Raji (cell line): ENCODE data around the gene SLFN12L.

Experiments used
- POLR2A ChIP-seq: IDR thresholded peaks from 2 replicates; pipeline ENCODE4 v1.6.1; 2011; ENCODE audit warnings: low read depth, low read length, control low read depth; ENCODE audit not compliant: insufficient read depth

The SLFN12L gene

DNA sequence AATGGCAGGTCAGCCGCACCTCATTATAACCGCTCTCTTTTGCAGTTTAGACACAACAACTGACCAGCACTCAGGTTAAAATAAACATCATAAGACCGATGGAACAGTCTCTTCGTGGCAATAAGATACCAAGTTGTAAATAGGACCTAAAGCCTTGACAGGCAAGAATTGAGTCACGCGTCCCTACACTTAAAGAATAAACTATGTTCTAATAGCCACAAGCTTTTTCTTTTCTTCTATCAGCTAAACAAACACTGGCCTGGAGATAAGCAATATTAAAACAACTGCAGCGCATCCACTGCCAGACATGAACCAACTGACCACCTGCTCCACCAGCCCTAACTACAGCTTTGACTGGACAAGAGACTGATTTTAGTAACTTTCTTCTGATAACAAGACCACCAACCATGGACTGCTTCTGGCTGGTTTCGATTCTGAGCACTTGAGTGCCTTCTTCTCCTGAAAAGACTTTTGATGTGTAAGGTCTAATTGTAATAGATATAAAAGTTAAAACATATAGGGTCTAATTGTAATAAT, 17.5 kb downstream of the SLFN12L start:
- TF ChIP-seq POLR2A = no peak

DNA sequence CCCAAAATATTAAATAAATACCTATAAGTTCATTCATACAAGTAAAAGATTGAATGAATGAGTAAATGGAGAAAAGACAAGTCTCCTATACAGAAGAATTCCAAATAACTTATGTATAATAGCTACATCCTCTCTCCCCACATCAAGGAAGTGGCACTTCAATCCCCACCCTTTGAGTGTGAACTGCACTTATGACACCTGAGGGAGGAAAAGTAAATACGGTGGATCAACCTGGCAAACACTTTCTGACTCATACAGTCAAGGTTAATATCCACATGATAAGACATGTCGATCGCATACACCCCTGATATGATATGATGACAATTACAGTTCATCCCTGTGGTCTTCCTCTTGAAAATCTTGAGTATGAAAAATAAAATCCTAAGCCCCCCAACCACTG, 18.0 kb downstream of the SLFN12L start:
- TF ChIP-seq POLR2A = no peak

DNA sequence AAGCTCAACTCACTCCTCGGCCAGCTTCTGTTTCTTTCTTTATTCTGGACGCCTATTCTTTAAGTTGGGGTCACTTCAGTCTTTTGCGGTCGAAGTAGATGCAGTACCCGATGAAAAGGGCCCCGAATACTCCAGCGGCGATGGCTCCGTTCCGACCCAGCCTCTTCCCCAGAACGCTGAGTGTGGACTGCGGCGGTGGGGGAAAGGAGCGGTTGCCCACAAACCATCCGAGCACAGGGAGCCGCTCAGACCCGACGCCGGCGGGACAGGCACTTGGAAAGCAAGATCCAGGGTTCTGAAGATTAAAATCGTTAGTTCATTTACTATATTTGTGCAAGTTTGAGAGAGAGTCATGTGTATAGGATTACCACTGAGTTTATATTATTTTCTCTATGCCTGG, 22.5 kb downstream of the SLFN12L start:
- no peak for TF ChIP-seq POLR2A

DNA sequence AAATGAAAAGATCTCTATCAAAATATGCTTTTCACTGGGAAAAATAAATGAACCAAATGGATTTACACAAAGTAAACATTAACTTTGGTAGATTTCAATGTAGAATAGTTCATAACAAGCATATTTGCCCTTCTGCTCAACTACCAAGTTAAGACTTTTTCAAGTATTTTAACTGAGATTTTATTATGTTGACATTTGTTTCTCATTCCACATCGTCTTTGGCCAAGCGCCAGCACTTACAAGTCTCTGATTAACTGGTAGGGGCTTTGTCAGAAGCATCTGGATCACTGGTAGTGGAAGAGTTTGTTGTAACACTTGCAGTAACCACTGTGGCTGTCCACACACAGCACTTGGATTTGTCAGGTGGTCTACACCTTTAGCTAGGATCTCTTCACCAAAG, 22.9 kb downstream of the SLFN12L start:
- TF ChIP-seq POLR2A = no peak

DNA sequence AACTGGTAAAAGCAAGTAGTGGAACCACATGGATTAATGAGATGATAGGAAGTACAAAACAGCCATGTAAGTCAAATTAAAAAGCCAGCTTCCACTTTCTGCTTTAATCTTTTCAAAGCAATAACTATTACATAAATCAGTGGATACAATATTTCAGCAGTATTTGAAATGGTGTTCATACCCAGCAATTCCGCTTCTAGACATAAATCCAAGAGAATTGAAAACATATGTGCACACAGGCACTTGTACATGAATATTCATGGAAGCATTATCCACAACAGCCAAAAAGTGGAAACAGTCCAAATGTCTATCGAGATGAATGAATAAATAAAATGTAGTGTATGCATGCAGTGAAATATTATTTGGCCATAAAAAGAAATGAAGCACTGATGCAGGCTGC, 27.4 kb downstream of the SLFN12L start:
- TF ChIP-seq POLR2A = no peak

DNA sequence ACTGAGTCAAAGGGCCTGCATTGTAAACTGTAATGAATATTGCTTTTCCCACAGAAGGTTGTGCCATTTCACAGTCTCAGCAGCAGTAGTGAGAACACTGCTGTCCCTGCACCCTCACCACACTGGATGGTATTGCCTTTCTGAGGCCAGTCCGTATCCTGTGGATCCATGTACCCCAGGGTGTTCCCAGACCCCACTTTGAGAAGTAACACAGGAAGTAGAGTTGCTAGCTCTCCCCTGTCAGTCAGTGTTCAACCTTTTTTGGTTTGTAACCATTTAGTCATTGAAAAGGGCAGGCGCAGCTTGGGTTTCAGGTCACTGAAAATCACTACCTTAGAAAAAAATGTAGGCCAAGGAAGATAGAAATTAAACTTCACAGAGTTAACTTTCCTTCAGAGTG, 37.9 kb downstream of the SLFN12L start:
- TF ChIP-seq POLR2A = no peak

DNA sequence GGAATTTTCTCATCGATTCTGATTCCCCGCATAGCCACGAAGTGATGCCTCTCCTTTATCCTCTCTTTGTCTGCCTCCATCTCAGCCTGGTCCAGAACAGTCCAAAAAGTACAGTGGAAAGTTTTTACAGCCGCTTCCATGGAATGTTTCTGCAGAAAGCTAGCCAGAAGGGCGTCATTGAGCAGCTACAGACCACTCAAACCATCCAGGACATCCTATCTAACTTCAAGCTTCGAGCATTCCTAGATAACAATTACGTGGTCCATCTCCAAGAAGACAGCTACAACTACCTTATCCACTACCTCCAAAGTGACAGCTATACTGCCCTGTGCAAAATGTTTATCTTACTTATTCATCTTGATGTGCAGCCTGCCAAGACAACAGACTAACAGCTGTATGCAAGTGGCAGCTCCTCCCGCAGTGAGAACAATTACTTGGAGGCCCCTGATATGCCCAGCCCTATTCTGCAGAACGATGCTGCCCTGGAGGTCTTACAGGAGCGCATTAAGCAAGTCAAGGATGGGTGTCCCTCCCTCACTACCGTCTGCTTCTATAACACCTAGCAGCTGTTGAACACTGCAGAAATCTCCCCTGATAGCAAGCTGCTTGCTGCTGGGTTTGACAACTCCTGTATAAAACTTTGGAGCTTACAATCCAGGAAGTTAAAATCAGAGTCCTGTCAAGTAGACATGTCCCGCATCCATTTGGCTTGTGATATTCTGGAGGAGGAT, 38.9 kb downstream of the SLFN12L start:
- no peak for TF ChIP-seq POLR2A

DNA sequence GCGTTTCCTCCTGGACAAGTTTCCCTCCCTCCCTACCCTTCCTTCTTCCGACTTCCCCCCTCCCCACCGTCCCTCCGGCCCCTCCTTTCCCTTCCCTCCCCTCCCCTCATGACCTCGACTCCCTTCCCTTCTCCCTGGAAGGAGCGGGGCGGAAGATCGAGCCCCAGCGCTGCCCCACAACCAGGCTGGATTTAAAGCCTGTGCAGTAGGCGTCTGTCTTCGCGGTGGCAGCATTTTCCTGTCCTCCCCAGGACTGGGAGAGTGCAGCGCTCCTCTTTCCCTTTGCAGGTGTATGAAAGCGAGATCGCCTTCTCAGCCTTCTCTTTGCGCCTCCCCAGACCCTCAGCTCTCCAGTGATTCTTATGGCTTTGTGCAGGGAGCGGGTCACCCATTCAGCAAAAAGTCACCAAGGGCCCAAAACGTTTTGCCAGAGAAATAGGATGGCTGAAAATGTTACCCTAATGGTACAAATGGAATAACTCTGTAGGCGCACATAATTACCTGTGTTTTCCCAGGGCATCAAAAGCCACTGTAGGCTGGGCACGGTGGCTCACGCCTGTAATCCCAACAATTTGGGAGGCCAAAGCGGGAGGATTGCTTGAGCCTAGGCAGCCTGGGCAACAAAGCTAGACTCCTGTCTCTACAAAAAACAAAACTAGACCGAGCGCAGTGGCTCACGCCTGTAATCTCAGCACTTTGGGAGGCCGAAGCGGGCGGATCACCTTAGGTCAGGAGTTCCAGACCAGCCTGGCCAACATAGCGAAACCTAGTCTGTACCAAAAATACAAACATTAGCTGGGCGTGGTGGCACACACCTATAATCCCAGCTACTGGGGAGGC, 40.8 kb downstream of the SLFN12L start:
- no peak for TF ChIP-seq POLR2A

DNA sequence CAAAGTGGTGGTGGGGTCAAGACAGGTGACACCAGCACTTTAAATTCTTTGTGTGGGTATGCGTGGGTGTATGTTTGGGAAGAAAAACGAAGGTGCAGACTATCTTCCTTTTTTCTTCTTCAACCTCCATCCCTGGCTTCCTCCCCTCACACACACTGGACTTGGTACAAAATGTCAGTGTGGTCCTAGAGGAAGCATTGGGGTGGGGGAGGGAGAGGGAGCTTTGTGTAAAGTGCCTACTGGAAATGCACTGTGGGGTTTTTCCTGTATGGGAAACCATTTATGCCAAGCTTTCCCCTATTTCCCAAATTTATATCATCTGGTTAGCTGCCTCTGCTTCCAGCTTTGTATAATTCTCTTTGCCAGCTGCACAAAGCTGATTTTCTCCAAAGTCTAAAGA, 44.4 kb downstream of the SLFN12L start:
- TF ChIP-seq POLR2A = no peak

DNA sequence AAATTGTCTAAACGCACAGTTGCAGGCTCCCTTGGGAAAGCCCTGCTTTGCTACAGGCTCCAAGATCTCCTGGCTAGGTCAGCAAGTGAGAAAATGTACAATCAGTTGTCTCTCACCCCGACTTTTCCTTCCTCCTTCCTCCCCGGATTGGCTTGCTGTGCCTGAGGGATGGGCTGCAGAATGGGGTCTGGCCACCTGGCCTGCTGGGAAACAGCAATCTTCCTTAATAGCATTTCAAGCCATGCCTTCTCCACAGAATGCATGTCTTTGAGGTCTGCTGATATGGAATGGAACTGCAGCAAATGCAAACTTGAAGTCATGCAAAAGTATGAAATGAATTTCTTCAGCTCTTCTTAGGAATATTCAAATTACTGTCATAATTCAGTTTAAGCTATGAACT, 46.1 kb downstream of the SLFN12L start:
- TF ChIP-seq POLR2A = no peak

DNA sequence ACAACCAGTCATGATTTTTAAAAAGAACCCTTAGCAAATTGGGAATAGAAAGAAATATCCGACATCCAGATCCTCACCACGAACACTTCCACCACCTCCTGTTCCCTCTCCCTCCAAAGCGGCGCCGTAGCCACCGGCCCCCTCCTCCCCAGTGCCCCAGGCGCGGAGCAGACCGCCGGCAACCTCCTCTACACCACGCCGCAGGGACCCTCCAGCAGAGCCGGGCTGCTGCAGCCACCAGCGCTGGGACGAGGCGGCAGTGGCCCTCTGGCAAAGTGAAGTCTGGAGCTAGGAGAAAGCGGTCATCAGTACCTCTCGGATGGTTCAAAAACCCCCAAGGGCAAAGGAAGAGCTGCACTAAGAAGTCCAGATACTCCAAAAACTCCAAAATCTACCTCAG, 47.5 kb downstream of the SLFN12L start:
- TF ChIP-seq POLR2A = no peak

DNA sequence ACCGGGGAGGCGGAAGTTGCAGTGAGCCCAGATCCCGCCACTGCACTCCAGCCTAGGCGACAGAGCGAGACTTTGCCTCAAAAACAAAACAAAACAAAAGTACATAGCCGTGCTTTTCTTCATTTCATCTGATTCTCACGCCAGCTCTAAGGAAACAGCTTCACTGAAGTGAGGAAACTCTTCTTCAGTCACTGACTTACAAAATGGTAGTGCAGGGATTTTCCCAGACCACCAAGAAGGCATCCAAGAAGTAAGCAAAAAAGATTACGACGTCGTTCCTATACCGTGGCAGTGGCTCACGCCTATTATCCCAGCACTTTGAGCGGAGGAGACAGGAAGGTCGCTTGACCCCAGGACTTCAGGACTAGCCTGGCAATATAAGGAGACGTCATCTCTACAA, 48.5 kb downstream of the SLFN12L start:
- TF ChIP-seq POLR2A = no peak

DNA sequence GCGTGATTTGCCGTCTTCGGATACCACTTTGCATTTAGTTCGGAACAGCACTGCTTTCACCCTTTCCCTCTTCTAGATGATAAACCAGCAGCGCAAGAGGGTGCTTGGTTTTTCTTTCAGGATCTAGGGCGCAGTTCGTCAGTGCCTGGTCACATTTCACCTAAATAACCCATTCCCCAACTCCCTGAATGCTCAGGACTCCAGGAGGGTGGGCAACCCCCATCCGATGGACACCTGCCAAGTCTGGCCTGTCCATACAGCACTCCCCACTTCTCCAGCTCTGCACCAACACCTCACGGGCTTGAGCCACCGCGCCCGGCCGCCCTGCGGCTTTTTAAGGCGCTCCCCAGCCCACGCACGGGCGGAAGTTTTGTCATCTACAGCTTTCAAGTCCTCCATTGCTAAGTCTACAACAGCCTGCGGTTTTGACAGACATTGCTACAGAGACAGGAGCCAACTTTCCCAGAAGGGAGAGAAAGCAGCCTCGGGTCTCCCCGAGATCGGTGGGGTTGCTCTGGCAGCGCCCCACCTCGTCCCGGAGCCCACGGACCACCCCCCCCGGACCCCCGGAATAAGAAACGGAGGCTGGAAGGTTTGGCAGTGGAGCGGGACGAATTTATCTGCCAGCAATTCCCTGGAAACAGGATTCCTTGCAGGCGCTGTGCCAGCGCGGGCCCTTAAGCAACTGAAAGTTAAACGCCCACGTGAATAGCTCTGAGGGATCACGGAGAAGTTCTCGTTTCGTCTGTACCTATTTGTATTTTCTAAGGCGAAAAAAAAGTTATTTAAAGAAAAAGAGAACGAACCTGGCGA, 50.4 kb downstream of the SLFN12L start:
- no peak for TF ChIP-seq POLR2A

DNA sequence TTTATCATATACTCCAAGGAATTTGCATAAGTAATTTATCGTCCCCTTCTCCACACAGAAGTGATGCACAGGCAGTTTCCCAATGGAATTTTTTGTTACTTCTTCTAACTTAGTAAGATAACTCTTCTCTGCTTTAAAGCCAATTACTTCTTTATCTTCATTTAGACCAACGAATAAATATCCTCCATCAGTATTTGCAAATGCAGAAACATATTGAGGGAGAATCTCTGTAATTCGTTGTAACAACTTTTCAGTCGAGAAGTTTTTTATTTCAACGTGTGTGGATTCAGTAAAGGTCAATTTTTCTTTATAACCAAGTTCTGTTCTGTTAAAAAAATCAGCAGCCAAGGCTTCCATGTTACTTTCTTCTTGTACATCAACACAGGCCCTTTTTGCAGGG, 58.2 kb downstream of the SLFN12L start:
- no peak for TF ChIP-seq POLR2A

DNA sequence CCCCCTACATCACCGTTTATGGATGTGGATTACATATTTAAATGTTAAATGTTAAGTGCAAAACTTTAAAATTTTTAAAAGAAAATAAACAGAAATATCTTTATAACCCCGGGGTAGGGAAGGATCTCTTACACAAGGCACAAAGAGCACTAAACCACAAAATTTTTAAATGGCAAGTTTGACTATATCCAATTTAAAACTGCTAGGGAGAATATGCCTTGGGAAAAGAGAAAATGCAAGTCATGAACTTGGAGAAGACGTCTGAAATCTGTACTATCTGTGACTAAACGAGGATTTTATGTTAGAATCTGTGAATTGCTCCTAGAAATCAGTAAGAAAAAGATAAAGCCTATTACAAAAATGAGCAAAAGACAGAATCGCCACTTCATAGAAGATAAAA, 60.2 kb downstream of the SLFN12L start:
- no peak for TF ChIP-seq POLR2A
